KMS-11 (cell line): ENCODE data around the gene RASSF8.
A peak's percentile ranks its signal among the peaks of the same experiment; 100 is the strongest.

Experiments
- H2AFZ ChIP-seq: fragments of 200-600 bp; sonication (generic); 2 replicates; pipeline ENCODE4 v1.6.1; 2016; ENCODE audit warnings: antibody characterized with exemption, mixed run types, low read depth
- H3K27ac ChIP-seq: fragments of 200-600 bp; sonication (generic); 2 replicates; pipeline ENCODE4 v1.6.1; 2016; ENCODE audit warnings: mild to moderate bottlenecking, mixed run types
- H3K27me3 ChIP-seq: fragments of 200-600 bp; sonication (generic); 2 replicates; pipeline ENCODE4 v1.6.1; 2017; ENCODE audit warnings: mild to moderate bottlenecking, low read depth, mixed run types, moderate library complexity; ENCODE audit not compliant: insufficient read depth
- H3K36me3 ChIP-seq: fragments of 200-600 bp; sonication (generic); 2 replicates; pipeline ENCODE4 v1.6.1; 2017; ENCODE audit warnings: mild to moderate bottlenecking, mixed run types; ENCODE audit not compliant: insufficient read depth
- H3K4me1 ChIP-seq: fragments of 200-600 bp; sonication (generic); 2 replicates; pipeline ENCODE4 v1.6.1; 2016; ENCODE audit warnings: mild to moderate bottlenecking, low read depth, mixed run types; ENCODE audit not compliant: poor library complexity, severe bottlenecking
- H3K4me2 ChIP-seq: fragments of 200-600 bp; sonication (generic); 2 replicates; pipeline ENCODE4 v1.7.0; 2016; ENCODE audit warnings: mild to moderate bottlenecking, mixed run types
- H3K4me3 ChIP-seq: fragments of 200-600 bp; sonication (generic); IDR thresholded peaks from 2 replicates; pipeline ENCODE4 v1.6.1; 2017; ENCODE audit warnings: low read depth, low read length, mixed read lengths; ENCODE audit not compliant: insufficient read depth
- H3K79me2 ChIP-seq: fragments of 200-600 bp; sonication (generic); 2 replicates; pipeline ENCODE4 v1.6.1; 2016; ENCODE audit warnings: low read depth, mixed run types; ENCODE audit not compliant: insufficient read depth
- H3K9ac ChIP-seq: fragments of 200-600 bp; sonication (generic); 2 replicates; pipeline ENCODE4 v1.6.1; 2016; ENCODE audit warnings: mild to moderate bottlenecking, mixed run types
- H4K20me1 ChIP-seq: fragments of 200-600 bp; sonication (generic); 2 replicates; pipeline ENCODE4 v1.6.1; 2016; ENCODE audit warnings: mild to moderate bottlenecking, mixed run types; ENCODE audit not compliant: insufficient read depth
- TF ChIP-seq, protein P1 (sequence below): fragments of 200-600 bp; sonication (generic); conservative IDR thresholded peaks from 2 replicates; pipeline ENCODE4 v1.6.1; 2017; ENCODE audit warnings: low read depth, mild to moderate bottlenecking, antibody characterized with exemption, low read length, moderate library complexity, mixed read lengths

The RASSF8 gene

DNA sequence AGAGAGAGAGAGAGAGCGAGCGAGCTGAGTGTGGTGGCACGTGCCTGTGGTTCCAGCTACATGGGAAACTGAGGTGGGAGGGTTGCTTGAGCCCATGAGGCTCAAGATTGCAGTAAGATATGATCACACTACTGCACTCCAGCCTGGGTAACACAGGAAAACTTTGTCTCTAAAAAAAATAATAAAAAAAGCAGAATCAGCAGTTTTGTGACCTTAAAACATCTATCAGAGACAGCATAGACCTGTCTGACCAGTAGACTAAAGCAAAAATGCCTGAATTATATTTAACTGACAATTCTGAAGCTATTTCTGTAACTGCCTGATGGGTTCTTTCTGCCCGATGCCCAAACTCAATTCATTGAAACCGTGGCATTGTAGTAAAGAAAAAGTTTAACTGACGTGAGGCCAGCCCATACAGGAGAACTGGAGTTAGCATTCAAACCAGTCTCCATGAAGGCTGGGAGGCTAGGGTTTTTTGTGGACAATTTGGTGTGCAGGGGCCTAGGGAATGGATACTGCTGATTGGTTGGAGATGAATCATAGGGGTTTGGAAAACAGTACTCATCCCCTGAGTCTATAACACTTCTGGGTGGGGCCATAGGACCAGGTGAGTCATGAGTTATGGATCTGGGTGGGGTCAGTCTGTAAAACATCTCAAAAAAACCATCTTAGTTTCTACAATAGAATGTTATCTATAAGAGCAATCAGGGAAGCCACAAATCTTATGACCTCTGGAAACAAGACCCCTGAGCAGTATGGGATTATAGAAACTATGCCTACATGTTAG, 8.0 kb upstream of the RASSF8 start:
- Histone ChIP-seq H3K4me3 (no peak overlapping the region), H3K27ac (no peak overlapping the region), H3K4me2 (no peak overlapping the region), H2AFZ (no peak overlapping the region), H3K79me2 (no peaks in the 10 kb centered on the region), H3K9ac (no peak overlapping the region), H3K4me1 (no peaks in the 10 kb centered on the region), H4K20me1 (no peaks in the 10 kb centered on the region), H3K36me3 (no peaks in the 10 kb centered on the region), H3K27me3 (no peaks in the 10 kb centered on the region)
- TF ChIP-seq, protein P1, sequence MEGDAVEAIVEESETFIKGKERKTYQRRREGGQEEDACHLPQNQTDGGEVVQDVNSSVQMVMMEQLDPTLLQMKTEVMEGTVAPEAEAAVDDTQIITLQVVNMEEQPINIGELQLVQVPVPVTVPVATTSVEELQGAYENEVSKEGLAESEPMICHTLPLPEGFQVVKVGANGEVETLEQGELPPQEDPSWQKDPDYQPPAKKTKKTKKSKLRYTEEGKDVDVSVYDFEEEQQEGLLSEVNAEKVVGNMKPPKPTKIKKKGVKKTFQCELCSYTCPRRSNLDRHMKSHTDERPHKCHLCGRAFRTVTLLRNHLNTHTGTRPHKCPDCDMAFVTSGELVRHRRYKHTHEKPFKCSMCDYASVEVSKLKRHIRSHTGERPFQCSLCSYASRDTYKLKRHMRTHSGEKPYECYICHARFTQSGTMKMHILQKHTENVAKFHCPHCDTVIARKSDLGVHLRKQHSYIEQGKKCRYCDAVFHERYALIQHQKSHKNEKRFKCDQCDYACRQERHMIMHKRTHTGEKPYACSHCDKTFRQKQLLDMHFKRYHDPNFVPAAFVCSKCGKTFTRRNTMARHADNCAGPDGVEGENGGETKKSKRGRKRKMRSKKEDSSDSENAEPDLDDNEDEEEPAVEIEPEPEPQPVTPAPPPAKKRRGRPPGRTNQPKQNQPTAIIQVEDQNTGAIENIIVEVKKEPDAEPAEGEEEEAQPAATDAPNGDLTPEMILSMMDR: no peak

DNA sequence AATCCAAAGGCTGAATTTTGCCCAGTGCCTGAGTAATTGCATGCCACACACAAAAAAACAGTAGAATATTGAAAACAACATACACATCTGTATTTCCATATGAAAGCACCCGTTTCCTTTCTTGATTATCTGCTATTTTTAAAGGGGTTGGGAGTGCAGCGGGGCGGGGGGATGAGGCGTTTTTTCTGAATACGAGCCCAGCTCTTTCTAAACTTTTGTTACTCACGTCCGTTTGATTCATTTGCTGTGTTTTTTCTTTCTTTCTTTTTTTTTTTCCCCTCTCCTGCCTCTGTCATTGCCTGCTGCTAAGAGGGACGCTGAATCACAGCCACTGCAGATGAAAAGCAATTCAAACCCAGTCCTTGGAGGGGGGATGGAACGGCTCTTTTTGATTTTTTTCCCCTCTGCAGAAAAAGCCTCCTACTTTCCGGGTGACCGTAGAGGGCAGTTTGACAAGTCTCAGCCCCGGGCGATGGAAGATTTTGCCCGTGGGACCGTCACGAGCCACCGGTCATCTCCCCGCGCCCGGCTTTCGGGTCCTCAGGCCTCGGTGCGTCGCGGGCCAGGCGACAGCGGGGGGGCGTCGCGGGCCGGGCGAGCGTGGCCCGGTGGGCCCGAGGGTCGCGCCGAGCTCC, 572 bp upstream of the RASSF8 start:
- peak overlapping the region; percentile 72 for H3K4me2 ChIP-seq
- no peaks in the 10 kb centered on the region for H3K27me3 ChIP-seq
- peak overlapping the region; percentile 71 for H3K9ac ChIP-seq
- H4K20me1 ChIP-seq: no peaks in the 10 kb centered on the region
- peak overlapping the region; percentile 16; the same call in 1 of the 2 replicates for H3K27ac ChIP-seq
- H3K4me3 ChIP-seq: no peak overlapping the region
- TF ChIP-seq, protein P1: no peak
- no peaks in the 10 kb centered on the region for H3K36me3 ChIP-seq
- peak overlapping the region; percentile 96 for H2AFZ ChIP-seq
- peaks cover 13% of the 10 kb centered on the region for H3K4me1 ChIP-seq
- H3K79me2 ChIP-seq: peaks cover 4% of the 10 kb centered on the region; the same call in 1 of the 2 replicates

DNA sequence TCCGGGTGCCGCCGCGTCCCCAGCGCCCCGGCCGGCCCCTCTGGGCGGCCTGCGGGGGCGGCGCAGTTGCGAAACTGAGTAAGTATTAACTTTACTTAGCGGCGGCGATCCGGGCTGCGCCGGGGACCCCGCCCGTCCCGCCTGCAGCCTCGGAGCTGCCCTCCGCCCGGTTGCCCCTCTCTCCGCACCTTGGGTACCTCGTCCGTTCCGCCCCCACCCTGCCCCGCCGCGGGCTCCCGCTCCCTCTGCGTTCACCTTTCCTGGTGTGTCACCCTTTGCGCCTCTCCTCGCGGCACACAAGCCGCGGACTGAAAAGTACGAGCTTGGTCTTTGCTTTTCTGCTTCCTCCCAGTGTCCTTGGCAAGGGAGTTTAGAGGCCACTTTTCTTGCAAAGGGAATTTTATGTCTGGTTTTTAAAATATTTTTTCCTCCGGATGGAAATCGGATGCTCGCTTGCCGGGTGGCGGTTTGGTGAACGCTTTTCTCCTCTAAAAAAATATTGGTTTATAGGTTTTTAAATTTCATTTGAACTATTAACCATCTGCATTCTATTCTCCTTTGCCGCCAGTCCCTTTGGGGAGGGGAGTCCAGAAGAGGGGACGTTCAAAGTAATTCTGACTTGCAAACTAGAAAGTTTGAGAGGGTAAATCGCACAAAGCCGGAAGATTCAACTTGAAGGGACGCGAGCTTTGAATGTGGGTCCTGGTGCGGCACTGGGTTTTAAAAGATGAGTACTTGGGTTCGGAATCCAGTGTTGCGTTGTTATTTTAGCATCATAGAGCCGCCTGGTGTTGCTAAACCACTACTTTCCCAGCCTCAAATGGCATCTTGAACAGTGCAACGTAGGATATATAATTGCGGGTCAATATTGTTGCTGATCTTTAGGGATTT, 834 bp downstream of the RASSF8 start:
- Histone ChIP-seq H3K4me3 (no peak overlapping the region), H4K20me1 (no peaks in the 10 kb centered on the region), H3K4me1 (peaks cover 13% of the 10 kb centered on the region), H2AFZ (peak overlapping the region; percentile 85), H3K27me3 (no peaks in the 10 kb centered on the region), H3K36me3 (no peaks in the 10 kb centered on the region), H3K9ac (peak overlapping the region; percentile 49), H3K4me2 (peak overlapping the region; percentile 81), H3K27ac (peak overlapping the region; percentile 23; the same call in 1 of the 2 replicates), H3K79me2 (peaks cover 4% of the 10 kb centered on the region; the same call in 1 of the 2 replicates)
- TF ChIP-seq, protein P1: no peak

DNA sequence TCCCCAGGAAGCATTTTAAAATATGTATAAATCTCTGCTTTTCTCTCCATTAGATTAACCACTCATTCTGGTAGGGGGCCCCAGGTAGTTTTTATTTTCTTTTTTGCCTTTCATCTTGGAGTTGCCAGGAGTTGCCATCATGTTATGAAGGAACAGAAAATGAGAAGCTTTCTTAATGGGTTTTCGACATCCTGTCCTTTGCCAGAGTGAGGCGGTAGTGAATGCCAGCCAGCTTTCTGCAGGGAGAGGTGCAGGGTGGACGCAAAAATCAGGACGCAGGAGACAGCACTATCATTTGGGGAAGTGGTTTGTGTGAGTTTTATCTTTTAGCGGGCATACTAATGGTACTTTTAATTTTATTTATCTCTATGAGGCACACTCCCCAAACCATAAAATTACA, 1.7 kb downstream of the RASSF8 start:
- no peaks in the 10 kb centered on the region for H4K20me1 ChIP-seq
- H3K79me2 ChIP-seq: peaks cover 4% of the 10 kb centered on the region; the same call in 1 of the 2 replicates
- peak overlapping the region; percentile 81 for H3K4me2 ChIP-seq
- 0 out of 2 replicates have a peak overlapping the region, but pooled peaks have one; percentile 85 for H2AFZ ChIP-seq
- H3K36me3 ChIP-seq: no peaks in the 10 kb centered on the region
- H3K4me1 ChIP-seq: peaks cover 13% of the 10 kb centered on the region
- no peak overlapping the region for H3K27ac ChIP-seq
- no peaks in the 10 kb centered on the region for H3K27me3 ChIP-seq
- TF ChIP-seq, protein P1: no peak
- H3K9ac ChIP-seq: peak overlapping the region; percentile 49; the same call in 1 of the 2 replicates
- no peak overlapping the region for H3K4me3 ChIP-seq
